NCI-H128 (cell line): ENCODE data around the gene BCAR3.

Experiments used
- DNase-seq: peaks from one replicate; lab custom pipeline; 2025; ENCODE audit not compliant: unreplicated experiment; lab: John Stamatoyannopoulos, UW

The BCAR3 gene

GRCh38 chr1:93579891-93580290, 101.7 kb downstream of the BCAR3 start:
- no peak for DNase-seq

DNA sequence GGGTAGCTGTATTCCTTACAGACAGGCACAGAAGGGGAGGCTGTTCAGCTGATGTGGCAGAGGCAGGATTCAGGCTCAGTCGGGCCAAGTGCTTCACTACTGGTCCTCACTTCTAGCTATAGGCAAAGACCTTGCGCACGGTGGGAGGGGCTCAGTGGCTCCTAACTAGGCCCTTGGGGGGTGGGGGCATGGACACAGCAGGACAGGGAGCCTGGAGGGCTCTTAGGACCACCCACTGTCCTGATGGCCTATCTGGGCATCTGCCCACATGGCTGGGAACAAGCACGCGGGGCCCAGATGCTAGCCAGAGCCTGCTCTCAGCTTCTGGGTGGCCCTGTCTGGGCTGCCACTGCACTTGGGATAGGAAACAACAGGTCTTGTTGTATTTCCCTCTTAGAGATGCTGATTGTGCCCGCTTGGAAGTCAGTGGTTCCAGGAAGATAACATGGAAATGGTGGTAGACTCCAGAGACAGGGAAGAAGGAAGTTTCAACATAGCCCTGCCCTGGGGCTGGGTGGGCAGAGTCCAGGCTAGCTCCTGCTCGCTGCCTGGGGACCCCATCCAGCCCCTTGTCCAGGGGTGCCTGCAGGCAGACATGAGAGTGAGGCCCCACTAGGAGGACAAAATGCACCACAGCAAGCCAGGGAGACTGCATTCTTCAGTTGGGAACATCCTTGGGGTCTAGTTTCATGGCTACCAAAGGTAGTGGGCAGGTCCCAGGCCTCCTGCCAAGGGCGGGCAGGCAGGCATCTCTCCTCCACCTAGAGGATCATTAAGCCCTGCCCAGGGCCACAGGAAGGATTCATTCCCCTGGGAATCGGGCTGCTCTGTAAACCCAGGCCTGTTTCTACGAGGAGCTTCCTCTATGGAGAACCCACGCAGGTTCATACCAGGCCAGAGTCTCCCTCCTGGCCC, 102.5 kb downstream of the BCAR3 start:
- no peak for DNase-seq

- no peak for DNase-seq
Measured at GRCh38 chr1:93578433-93578830, 103.2 kb downstream of the BCAR3 start.

DNA sequence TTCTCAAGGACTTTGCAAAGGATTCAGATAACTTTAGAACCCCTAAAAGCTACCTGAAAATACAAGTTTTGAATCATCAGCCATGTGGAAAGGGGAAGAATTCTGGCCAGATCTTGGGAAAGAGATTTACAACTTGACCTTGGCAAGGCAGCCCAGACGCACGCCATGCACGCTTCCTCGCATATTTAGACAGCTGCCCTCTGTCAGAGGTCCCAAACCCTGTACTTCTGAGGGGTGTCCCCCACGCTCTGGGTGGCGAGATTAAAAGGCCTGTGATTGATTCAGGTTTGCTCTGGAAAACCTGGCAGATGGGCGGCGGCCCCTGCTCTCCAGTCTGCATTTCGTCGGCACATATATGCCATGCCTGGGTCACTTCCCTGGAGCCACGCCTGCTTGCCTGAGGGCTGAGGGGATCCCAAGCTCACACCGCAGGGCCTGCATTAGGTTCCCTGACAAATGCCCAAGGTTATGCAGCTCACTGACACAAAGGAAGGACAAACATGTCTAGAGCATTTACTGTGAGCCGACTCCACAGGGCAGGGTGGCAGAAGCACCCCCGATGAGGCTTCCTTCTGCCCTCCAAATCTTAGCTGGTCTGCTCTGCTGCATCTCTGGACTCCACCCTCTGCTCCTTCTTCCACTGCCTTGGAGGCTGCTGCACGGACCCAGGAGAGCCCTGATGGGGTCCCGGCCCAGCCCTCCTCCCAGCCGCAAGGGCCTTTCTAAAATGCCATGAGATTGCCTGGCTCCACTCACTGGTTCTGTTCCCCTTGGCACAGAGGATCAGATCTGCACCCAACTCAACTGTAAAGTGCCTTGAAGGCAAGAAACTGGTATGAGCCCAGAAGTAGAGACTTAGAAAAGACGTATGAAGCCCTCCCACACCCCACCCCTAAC, 103.9 kb downstream of the BCAR3 start:
- DNase-seq = no peak

DNA sequence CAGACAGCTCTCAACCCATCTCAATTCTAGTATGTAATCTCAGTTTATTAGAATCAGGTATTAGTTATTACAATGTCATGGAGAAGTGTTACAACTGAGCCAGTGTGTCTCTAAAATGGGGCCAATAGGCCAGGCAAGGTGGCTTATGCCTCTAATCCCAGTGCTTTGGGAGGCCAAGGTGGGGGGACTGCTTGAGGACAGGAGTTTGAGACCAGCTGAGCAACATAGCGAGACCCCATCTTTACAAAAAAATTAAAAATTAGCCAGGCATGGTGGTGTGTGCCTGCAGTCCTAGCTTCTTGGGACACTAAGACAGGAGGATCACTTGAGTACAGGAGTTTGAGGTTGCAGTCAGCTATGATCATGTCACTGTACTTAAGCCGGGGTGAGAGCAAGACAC, 104.9 kb downstream of the BCAR3 start:
- no peak for DNase-seq

DNA sequence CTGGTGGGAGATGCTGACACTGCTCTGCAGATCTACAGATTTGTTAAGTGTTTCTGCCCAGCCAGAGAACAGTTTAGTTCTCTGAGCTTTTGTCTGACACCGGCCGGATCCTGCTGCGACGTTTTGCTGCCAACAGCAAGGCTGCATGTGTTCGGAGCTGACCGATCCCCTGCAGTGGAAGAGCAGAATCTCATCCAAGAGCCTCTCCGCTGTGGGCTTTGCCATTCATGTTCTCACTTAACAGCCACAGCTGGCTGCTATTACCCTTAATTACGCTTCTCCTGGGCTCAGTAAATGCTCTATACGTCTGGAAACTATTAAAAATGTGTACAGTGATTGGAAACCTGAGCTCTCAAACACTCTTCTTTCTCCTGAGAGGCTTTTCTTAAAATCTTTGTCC, 105.3 kb downstream of the BCAR3 start:
- peak; percentile 51 for DNase-seq

GRCh38 chr1:93575621-93576284, 105.9 kb downstream of the BCAR3 start:
- peak; percentile 61 for DNase-seq

- DNase-seq = no peak
Measured at GRCh38 chr1:93574991-93575390, 106.6 kb downstream of the BCAR3 start.

DNA sequence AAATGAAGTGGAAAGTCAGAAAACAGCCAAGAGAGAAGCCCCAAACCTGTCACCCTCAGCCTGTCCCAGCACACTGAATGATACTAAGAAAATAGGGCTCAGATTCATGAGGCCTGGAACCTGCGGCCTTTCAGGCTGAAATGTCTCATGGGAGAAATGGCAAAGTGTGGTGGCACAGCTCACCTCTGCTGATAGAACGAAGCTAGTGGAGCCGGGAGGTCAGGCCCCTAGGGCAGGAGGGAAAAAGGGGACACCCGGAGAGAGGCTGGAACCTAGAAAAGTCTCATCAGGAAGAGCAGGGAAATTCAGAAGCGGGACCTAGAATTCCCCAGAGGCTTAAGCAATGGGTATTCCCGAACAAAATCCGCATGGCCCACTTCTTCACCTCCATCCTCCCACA, 107.1 kb downstream of the BCAR3 start:
- no peak for DNase-seq

GRCh38 chr1:93573940-93574469, 107.6 kb downstream of the BCAR3 start:
- no peak for DNase-seq

- DNase-seq = no peak
Measured at GRCh38 chr1:93571623-93572310, 109.9 kb downstream of the BCAR3 start.

DNA sequence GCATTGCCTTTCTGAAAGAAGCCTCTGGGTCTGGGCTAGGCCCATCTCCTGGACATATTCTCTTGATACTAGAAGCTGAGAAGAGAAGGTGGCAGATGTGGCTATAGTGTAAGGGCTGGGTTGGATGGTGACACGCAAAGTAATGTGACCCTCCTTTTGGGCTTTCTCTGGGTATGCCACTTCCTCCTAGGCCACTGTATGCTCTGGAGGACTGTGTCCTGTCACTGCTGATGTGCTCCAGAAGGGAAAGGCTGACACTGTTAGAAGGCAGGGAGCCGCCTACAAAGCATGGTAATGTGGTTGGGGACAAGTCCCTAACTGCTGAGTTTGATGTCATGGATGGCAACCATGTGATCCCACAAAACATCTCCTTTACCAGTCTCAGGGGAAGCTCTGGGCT, 112.1 kb downstream of the BCAR3 start:
- no peak for DNase-seq

GRCh38 chr1:93567255-93567918, 114.2 kb downstream of the BCAR3 start:
- no peak for DNase-seq

GRCh38 chr1:93566227-93566626, 115.4 kb downstream of the BCAR3 start:
- no peak for DNase-seq

DNA sequence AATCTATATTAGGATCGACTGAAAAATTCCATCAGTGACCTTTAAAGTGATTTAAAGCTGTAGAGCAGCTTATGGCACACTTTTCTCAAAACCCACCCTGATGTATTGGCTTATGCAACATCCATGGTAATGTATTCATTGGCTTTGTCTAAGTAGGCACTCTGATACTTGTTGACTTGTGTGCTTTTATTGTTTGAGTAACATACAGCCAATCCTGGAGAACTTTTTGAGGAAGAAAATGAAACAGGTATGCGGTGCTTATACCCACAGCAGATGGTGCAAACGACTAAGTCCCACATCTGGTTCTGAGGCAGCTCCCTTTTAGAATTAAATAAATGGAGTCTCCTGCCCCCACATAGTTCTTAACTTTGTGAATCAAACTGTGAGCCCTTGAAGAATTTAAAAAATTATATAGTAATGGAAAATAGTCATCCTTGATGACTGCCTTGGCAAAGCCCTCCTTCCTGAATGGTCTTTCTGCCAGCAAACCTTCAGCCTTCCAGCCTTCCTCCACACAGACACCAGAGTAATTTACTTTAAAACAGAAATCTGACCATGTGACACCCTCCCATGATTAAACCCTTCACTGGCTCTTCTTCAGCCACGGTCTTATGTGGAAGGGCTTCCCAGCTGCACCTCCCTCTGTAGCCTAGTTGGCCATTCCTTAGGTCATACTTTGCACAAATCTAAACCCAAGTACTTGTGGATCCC, 116.0 kb downstream of the BCAR3 start:
- no peak for DNase-seq

DNA sequence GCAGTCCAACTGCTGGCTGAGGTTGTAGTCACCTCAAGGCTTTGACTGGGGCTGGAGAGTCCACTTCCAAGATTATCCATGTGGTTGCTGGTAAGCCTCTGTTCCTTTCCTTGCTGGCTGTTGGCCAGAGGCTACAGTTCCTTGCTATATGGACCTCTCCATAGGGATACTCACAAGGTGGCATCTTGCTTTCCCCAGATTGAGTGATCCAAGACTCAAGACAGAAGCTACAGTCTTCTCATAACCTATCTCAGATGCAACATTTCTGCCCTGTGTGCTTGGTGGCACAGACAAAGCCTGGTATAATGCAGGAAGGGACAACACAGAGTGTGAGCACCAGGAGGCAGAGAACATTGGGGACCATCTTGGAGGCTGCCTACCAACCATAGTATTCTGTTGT, 121.9 kb downstream of the BCAR3 start:
- no peak for DNase-seq

GRCh38 chr1:93559045-93559444, 122.6 kb downstream of the BCAR3 start:
- no peak for DNase-seq

DNA sequence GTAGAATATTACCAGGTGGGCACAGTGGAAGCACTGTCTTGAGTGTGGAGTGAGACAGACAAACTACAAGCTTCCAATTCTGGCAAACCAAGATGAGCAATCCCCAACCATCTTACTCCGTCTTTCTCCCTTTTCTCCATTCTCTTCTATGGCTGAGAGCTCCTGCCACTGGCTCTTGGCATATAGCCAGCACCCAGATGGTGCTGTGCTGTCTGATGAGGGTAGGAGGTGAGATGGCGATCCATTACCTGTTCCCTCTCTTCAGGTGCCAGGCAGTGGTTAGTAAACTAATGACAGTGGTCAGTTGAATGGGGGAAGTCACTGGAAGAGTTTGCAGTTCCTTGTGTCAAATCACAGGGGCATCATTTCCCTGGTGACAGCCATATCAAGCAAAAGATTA, 125.3 kb downstream of the BCAR3 start:
- no peak for DNase-seq
